MCF 10A (cell line): Measurements from ENCODE around the gene GAL3ST3. TPM values are rescaled to one million over a fixed set of nuclear protein-coding genes. Genes with fewer than 3 reads are reported as not detected.

Experiments
- BruUV-seq: library from RNA; stranded (reverse); fragments of 400-500 nt; replicated peaks from 2 replicates; lab custom pipeline; 2021; lab: Mats Ljungman, UMichigan
- CTCF ChIA-PET: fragments of 300-600 bp; sonication (Branson Sonifier 250); formaldehyde crosslinking; extraction: SDS; loops from one replicate; lab custom pipeline; 2021; ENCODE audit warnings: antibody characterized with exemption, inconsistent platforms; lab: Yijun Ruan, JAX
- POLR2A ChIA-PET: fragments of 300-600, 350-650 bp; sonication (Branson Sonifier 250); formaldehyde crosslinking; extraction: SDS; loops from one replicate; lab custom pipeline; 2020; ENCODE audit warnings: antibody characterized with exemption, inconsistent platforms; lab: Yijun Ruan, JAX
- DNase-seq: peaks from one replicate; pipeline ENCODE4 v3.0.0-alpha.2; 2018; ENCODE audit not compliant: unreplicated experiment
- H3K27ac Mint-ChIP-seq: one replicate; pipeline ENCODE4 v1.8.0; 2022; ENCODE audit warnings: mild to moderate bottlenecking, low read depth, mixed read lengths; ENCODE audit not compliant: unreplicated experiment
- H3K27me3 Mint-ChIP-seq: one replicate; pipeline ENCODE4 v1.8.0; 2022; ENCODE audit warnings: mixed read lengths; ENCODE audit not compliant: insufficient read depth, unreplicated experiment
- H3K36me3 Mint-ChIP-seq: one replicate; pipeline ENCODE4 v1.8.0; 2022; ENCODE audit warnings: mild to moderate bottlenecking, moderate library complexity, mixed read lengths; ENCODE audit not compliant: insufficient read depth, unreplicated experiment
- H3K4me1 Mint-ChIP-seq: one replicate; pipeline ENCODE4 v1.8.0; 2022; ENCODE audit warnings: mixed read lengths; ENCODE audit not compliant: insufficient read depth, unreplicated experiment
- H3K4me3 Mint-ChIP-seq: one replicate; pipeline ENCODE4 v1.8.0; 2022; ENCODE audit warnings: mild to moderate bottlenecking, moderate library complexity, mixed read lengths; ENCODE audit not compliant: unreplicated experiment
- H3K9me3 Mint-ChIP-seq: one replicate; pipeline ENCODE4 v1.8.0; 2022; ENCODE audit warnings: mixed read lengths; ENCODE audit not compliant: unreplicated experiment
- intact Hi-C: fragments of 100-400 bp; cut with micrococcal nuclease; formaldehyde crosslinking; loops from 2 replicates; pipeline ENCODE4 v1.14.1; 2022
- total RNA-seq: library from RNA; stranded (reverse); gene quantifications from 2 replicates; pipeline ENCODE4 v1.2.3, GENCODE V29; 2022
- TF ChIP-seq, protein P1 (sequence below): fragments of 200-600 bp; IDR thresholded peaks from one replicate; pipeline ENCODE4 v1.8.0; 2022; ENCODE audit warnings: antibody characterized with exemption, mild to moderate bottlenecking; ENCODE audit not compliant: unreplicated experiment

The GAL3ST3 gene
- total RNA-seq, 1 experiment from 2014 or later: not detected

DNA sequence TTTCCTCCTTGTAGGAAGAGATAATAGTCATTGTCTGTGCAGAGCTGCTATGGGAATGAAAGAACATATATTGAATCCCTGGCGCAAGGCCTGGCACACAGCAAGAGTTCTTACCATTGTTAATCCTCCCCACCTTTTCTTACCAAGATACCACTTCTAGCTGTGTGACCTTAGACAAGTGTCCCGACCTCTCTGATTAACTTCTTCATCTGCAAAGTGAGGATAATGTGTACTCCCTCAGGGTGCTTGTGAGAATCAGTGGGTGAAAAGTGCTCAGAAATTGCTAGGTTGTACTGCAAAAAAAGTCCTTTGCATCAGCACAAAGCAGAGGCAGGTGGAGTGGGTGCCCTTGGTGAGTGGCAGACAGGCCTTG, 40.9 kb downstream of the GAL3ST3 start:
- CTCF ChIA-PET: interaction anchor here (0.6 to 3.5 kb wide), 8 partner anchors 14 to 366 kb away, joined by 3 to 31 read pairs (median 6); no protein-coding TSS in a partner anchor
- peaks cover 8% of the 10 kb centered on the region for H3K4me1 Mint-ChIP-seq

DNA sequence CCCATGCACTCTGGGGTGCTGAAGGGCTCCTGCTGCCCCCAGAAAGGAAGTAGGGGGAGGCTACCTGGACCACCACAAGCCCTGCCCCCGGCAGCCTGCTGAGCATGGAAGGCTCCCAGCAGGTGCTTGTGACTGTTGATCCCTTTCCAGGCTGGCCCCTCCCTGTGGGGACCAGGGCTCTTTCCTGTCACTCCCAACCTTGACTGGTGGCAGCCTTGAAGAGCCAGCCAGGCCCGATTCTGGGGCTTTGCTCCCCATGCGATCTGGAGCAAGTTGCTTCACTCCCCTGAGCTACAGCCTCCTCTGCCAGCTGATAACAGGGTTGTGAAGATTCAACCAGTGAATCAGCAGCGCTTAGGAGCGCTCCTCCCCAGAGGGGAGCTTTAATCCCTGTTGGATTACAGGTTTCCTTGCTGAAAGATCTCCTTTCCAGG, 41.7 kb downstream of the GAL3ST3 start:
- Mint-ChIP-seq H3K4me1 (peaks cover 8% of the 10 kb centered on the region), H3K27me3 (no peaks in the 10 kb centered on the region), H3K9me3 (no peaks in the 10 kb centered on the region), H3K27ac (no peak overlapping the region), H3K36me3 (peaks cover 34% of the 10 kb centered on the region), H3K4me3 (no peak overlapping the region)
- no peak for DNase-seq
- TF ChIP-seq, protein P1, sequence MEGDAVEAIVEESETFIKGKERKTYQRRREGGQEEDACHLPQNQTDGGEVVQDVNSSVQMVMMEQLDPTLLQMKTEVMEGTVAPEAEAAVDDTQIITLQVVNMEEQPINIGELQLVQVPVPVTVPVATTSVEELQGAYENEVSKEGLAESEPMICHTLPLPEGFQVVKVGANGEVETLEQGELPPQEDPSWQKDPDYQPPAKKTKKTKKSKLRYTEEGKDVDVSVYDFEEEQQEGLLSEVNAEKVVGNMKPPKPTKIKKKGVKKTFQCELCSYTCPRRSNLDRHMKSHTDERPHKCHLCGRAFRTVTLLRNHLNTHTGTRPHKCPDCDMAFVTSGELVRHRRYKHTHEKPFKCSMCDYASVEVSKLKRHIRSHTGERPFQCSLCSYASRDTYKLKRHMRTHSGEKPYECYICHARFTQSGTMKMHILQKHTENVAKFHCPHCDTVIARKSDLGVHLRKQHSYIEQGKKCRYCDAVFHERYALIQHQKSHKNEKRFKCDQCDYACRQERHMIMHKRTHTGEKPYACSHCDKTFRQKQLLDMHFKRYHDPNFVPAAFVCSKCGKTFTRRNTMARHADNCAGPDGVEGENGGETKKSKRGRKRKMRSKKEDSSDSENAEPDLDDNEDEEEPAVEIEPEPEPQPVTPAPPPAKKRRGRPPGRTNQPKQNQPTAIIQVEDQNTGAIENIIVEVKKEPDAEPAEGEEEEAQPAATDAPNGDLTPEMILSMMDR: no peak
- intact Hi-C loops: loop anchor here (10.0 kb wide), 1 partner anchor 48 kb away; the partner anchor contains the start of gene SF3B2
- CTCF ChIA-PET: interaction anchor here (0.6 to 3.5 kb wide), 3 partner anchors 15 to 18 kb away, joined by 3 to 31 read pairs (median 8); no protein-coding TSS in a partner anchor
- BruUV-seq: no TSS peak
- POLR2A ChIA-PET: interaction anchor here (0.7 kb wide), 1 partner anchor 473 kb away, joined by 3 read pairs; the partner anchor contains the start of gene DPP3

More for the DNA sequence above, 40.9 kb downstream of the GAL3ST3 start:
- Mint-ChIP-seq H3K4me3 (no peak overlapping the region), H3K27ac (no peak overlapping the region), H3K36me3 (peaks cover 30% of the 10 kb centered on the region), H3K9me3 (no peaks in the 10 kb centered on the region), H3K27me3 (no peaks in the 10 kb centered on the region)
- no peak for DNase-seq
- no TSS peak for BruUV-seq
- TF ChIP-seq, protein P1: no peak
- intact Hi-C loops: loop anchor here (10.0 kb wide), 1 partner anchor 47 kb away; the partner anchor contains the start of gene SF3B2
- POLR2A ChIA-PET: interaction anchor here (0.6 to 2.4 kb wide), 6 partner anchors 14 to 212 kb away, joined by 3 to 16 read pairs (median 4); partner anchors contain the start of genes CCDC85B and SF3B2

DNA sequence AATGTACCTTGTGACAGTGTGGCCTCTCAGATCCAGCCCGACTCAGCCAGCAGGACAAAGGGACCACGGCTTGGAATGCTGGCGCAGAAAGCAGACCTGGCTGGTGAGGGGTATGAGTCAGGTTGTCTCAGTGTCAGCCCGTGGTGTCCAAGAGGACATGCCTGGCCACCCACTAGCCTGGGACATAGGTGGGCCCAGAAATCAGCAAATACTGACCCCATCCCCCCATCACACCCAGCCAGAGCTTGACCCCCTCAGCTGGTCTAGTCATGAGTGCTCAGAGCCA, 42.1 kb downstream of the GAL3ST3 start:
- intact Hi-C loops: loop anchor here (10.0 kb wide), 1 partner anchor 48 kb away; the partner anchor contains the start of gene SF3B2
- ChIA-PET CTCF (interaction anchor here (1.4 to 3.5 kb wide), 2 partner anchors 16 to 17 kb away, joined by 8 to 31 read pairs; no protein-coding TSS in a partner anchor), POLR2A (interaction anchor here (0.7 kb wide), 1 partner anchor 473 kb away, joined by 3 read pairs; the partner anchor contains the start of gene DPP3)
- no peaks in the 10 kb centered on the region for H3K9me3 Mint-ChIP-seq
- no peaks in the 10 kb centered on the region for H3K27me3 Mint-ChIP-seq
- no peak overlapping the region for H3K4me3 Mint-ChIP-seq
- peaks cover 8% of the 10 kb centered on the region for H3K4me1 Mint-ChIP-seq
- no peak overlapping the region for H3K27ac Mint-ChIP-seq
- no TSS peak for BruUV-seq
- DNase-seq: no peak
- peaks cover 36% of the 10 kb centered on the region for H3K36me3 Mint-ChIP-seq
- TF ChIP-seq, protein P1: no peak

DNA sequence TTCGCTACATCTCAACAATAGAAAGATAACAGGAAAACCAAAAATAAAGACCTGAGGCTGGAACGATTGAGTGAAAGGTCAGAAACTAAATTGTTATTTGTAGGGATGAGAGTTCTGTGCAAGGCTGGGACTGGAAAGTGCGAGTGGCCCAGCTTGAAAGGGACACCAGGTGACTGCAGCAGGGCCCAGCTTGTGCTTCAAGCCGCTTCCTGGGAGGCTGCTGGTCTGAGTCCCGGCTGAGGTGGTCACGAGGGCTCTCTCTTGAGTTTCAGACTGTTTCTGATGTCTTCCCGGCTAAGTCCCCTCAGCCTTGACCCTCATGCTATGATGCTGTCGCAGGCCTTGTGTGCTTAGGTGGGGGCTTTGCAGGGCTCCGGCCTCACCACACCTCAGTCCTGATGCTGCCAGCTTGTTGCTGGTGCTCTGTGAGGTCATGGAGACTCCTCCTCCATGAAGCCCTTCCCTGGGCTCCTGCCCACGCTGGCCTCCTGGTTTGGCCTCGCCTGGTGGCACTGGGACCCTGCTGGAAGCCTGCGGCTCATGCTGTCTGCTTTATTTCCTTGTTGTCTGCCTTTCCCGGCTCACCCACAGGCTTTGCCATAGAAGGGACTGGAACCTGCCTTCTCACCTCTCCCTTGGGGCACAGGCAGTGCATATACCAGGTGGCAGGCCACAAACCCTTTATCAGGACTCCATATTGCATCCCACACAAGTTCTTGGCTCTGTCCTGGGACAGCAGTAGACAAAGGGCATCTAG, 42.6 kb downstream of the GAL3ST3 start:
- CTCF ChIA-PET: interaction anchor here (1.0 kb wide), 1 partner anchor 16 kb away, joined by 8 read pairs; no protein-coding TSS in a partner anchor
- Mint-ChIP-seq H3K4me3 (no peak overlapping the region), H3K9me3 (no peaks in the 10 kb centered on the region), H3K4me1 (peaks cover 8% of the 10 kb centered on the region), H3K27me3 (no peaks in the 10 kb centered on the region), H3K36me3 (peaks cover 39% of the 10 kb centered on the region), H3K27ac (no peak overlapping the region)
- intact Hi-C loops: loop anchor here (10.0 kb wide), 1 partner anchor 48 kb away; the partner anchor contains the start of gene SF3B2
- no peak for DNase-seq
- TF ChIP-seq, protein P1: no peak
- no TSS peak for BruUV-seq
- POLR2A ChIA-PET: interaction anchor here (0.7 kb wide), 1 partner anchor 474 kb away, joined by 3 read pairs; the partner anchor contains the start of gene DPP3
